Measurements from ENCODE around the gene OLA1. TPM values are rescaled to one million over a fixed set of nuclear protein-coding genes. Genes with fewer than 3 reads are reported as not detected.

OLA1 gene
- total RNA-seq, 1 donor from 2014 or later: 157 TPM

DNA sequence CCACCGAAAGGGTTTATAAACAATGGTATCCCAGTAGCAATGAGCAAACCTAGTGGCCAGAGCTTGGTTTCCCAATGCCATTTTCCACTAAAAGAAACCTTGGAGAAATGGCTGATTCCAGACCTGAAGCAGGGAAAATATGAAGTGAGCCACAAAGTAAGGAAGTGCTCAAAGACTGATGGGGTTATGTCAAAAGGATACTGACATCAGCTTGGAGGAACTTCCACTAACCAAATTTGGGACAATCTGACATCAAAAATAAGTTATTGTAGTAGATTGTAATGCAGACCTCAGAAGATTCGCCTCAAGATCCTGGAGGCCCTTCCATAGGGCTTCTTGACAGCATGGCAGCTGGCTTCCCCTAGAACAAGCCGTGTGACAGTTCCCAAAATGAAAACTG is 203.8 kb downstream of the OLA1 start:
- H3K4me3 ChIP-seq (ENCODE audit: low read depth, low read length): no peak overlapping the region
- no peaks in the 10 kb centered on the region for H3K27me3 ChIP-seq (ENCODE audit: control insufficient read depth, insufficient read depth, low read length)
- no peak for DNase-seq (ENCODE audit: low read depth)
- no peaks in the 10 kb centered on the region for H3K36me3 ChIP-seq (ENCODE audit: control insufficient read depth, insufficient read depth, low read length)
- TF ChIP-seq, protein P1, sequence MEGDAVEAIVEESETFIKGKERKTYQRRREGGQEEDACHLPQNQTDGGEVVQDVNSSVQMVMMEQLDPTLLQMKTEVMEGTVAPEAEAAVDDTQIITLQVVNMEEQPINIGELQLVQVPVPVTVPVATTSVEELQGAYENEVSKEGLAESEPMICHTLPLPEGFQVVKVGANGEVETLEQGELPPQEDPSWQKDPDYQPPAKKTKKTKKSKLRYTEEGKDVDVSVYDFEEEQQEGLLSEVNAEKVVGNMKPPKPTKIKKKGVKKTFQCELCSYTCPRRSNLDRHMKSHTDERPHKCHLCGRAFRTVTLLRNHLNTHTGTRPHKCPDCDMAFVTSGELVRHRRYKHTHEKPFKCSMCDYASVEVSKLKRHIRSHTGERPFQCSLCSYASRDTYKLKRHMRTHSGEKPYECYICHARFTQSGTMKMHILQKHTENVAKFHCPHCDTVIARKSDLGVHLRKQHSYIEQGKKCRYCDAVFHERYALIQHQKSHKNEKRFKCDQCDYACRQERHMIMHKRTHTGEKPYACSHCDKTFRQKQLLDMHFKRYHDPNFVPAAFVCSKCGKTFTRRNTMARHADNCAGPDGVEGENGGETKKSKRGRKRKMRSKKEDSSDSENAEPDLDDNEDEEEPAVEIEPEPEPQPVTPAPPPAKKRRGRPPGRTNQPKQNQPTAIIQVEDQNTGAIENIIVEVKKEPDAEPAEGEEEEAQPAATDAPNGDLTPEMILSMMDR (IDR thresholded peaks at IDR 0.05; ENCODE audit: insufficient read depth, low read length, poor library complexity, severe bottlenecking): no peak

DNA sequence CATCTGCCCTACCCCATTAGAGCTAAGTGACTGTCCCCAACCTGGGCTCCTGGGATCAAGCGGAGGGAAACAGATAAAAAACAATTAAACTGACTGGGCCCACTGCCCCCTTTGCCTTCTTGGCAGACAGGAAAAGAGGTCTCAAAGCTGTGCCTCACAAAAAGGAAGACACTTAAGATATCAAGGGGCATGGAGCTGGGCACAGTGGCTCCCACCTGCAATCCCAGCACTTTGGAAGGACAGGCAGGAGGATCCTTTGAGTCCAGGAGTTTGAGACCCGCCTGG is 208.0 kb downstream of the OLA1 start:
- TF ChIP-seq, protein P1 (IDR thresholded peaks at IDR 0.05; ENCODE audit: insufficient read depth, low read length, poor library complexity, severe bottlenecking): no peak
- Histone ChIP-seq H3K36me3 (ENCODE audit: control insufficient read depth, insufficient read depth, low read length) (no peaks in the 10 kb centered on the region), H3K4me3 (ENCODE audit: low read depth, low read length) (no peak overlapping the region), H3K27me3 (ENCODE audit: control insufficient read depth, insufficient read depth, low read length) (no peaks in the 10 kb centered on the region)
- no peak for DNase-seq (ENCODE audit: low read depth)

DNA sequence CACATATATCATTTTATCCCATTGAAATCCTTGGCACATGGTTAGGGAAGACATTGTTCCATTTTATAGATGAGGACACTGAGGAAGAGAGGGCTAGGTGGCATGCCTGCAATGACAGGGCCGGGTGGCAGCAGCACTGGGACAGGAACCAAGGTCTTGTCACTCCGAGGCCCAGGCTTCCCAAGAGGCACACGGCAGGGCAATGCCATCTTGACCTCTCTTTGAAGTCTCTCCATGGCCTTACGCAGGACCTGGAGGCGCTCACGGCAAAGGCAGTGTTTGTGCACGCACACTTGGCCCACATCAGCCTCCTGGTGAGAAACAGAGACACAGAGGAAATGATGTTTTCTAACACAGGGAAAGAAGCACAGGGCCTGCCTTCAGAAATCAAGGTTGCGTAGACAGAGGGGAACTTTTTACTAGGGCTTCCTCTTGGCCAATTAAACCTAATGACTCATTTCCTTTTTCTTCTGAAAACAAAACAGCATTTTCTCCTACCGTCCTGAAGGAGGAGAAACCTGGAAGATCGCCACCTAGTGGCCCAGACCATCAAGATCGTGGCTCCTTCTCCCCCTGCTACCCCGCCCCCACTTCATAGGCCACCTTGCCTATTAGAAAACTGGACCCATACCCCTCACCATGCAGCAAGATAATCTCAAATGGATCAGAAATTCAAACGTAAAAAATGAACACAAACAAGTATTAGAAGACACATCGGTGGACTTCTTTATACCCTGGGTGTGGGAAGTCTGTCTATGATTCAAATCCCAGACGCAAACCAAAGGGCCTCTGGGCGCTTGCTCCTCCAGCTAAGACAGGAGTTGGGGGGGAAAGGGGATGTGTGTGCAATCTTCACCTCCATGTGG is 208.5 kb downstream of the OLA1 start:
- DNase-seq (ENCODE audit: low read depth): peak; percentile 82
- Histone ChIP-seq H3K27me3 (ENCODE audit: control insufficient read depth, insufficient read depth, low read length) (no peaks in the 10 kb centered on the region), H3K36me3 (ENCODE audit: control insufficient read depth, insufficient read depth, low read length) (no peaks in the 10 kb centered on the region), H3K4me3 (ENCODE audit: low read depth, low read length) (no peak overlapping the region)
- TF ChIP-seq, protein P1 (IDR thresholded peaks at IDR 0.05; ENCODE audit: insufficient read depth, low read length, poor library complexity, severe bottlenecking): peak; percentile 89

DNA sequence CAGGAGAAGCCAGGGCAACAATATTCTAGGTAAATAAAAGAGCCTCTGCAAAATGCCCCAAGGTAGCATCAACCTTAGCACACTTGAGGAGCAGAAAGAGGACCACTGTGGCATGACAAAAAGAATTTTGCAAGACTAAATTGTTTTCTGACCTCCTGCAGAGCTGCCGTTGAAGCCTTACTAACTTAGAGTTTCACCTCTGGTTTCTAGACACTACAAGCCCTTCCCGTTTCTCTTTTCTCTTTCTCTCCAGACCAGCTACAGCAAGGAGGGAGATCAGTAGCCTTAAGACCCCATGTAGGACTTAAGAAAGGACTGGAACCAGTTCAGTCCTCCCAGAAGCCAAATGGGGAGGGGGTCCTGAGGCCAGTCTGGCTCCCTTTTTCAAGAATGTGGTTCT is 209.9 kb downstream of the OLA1 start:
- Histone ChIP-seq H3K27me3 (ENCODE audit: control insufficient read depth, insufficient read depth, low read length) (no peaks in the 10 kb centered on the region), H3K4me3 (ENCODE audit: low read depth, low read length) (no peak overlapping the region), H3K36me3 (ENCODE audit: control insufficient read depth, insufficient read depth, low read length) (no peaks in the 10 kb centered on the region)
- TF ChIP-seq, protein P1 (IDR thresholded peaks at IDR 0.05; ENCODE audit: insufficient read depth, low read length, poor library complexity, severe bottlenecking): no peak
- no peak for DNase-seq (ENCODE audit: low read depth)

DNA sequence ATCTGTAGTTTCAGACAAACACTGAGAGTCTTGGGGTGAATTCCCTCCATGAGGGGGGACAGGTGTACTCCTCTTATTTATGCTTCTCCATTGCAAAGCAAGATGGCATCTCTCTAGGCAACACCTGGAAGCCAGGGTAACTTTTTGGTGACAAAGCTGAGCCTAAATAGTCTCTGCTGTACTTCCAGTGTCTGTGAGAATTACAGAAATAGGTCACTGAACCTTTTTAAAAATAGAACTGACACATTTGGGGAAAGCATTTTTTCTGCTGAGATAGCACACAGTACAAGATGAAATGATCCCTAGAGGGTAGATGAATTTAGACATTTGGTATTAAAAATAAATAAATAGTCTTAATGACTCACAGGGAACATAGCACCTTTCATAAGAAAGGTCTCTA is 211.5 kb downstream of the OLA1 start:
- Histone ChIP-seq H3K27me3 (ENCODE audit: control insufficient read depth, insufficient read depth, low read length) (no peaks in the 10 kb centered on the region), H3K36me3 (ENCODE audit: control insufficient read depth, insufficient read depth, low read length) (no peaks in the 10 kb centered on the region), H3K4me3 (ENCODE audit: low read depth, low read length) (no peak overlapping the region)
- TF ChIP-seq, protein P1 (IDR thresholded peaks at IDR 0.05; ENCODE audit: insufficient read depth, low read length, poor library complexity, severe bottlenecking): no peak
- no peak for DNase-seq (ENCODE audit: low read depth)

All from kidney epithelial cell (primary cell).